HepG2 (cell line): ENCODE measurements around the gene PSMD12. TPM values are rescaled to one million over a fixed set of nuclear protein-coding genes. Genes with fewer than 3 reads are reported as not detected.
A peak's percentile ranks its signal among the peaks of the same experiment; 100 is the strongest.

Experiments used
- CBX1 ChIP-seq: IDR thresholded peaks from one replicate; pipeline ENCODE4 v1.6.1; 2016; ENCODE audit warnings: antibody characterized with exemption, low read depth
- HOXA5 ChIP-seq: sonication (generic); formaldehyde crosslinking; IDR thresholded peaks from 2 replicates; pipeline ENCODE4 v1.4.0; 2020; ENCODE audit warnings: missing genetic modification reagents
- NFRKB ChIP-seq: fragments of 450-650 bp; IDR thresholded peaks from 2 replicates; pipeline ENCODE4 v1.6.1; 2017
- RFX5 ChIP-seq: IDR thresholded peaks from 2 replicates; pipeline ENCODE4 v1.6.1; 2011; ENCODE audit warnings: low read depth, low read length, improper control_type of control experiment
- TFAP4 ChIP-seq: sonication (generic); IDR thresholded peaks from 2 replicates; pipeline ENCODE4 v1.6.1; 2016; ENCODE audit warnings: low read depth, borderline replicate concordance
- ZNF124 ChIP-seq: sonication (generic); formaldehyde crosslinking; IDR thresholded peaks from 2 replicates; pipeline ENCODE4 v1.4.0; 2020; ENCODE audit warnings: missing genetic modification reagents
- ZNF414 ChIP-seq: sonication (generic); formaldehyde crosslinking; IDR thresholded peaks from 2 replicates; pipeline ENCODE4 v1.5.0; 2020; ENCODE audit warnings: missing genetic modification reagents
- ZNF737 ChIP-seq: sonication (generic); formaldehyde crosslinking; IDR thresholded peaks from 2 replicates; pipeline ENCODE4 v1.5.0; 2020; ENCODE audit warnings: missing genetic modification reagents, mild to moderate bottlenecking, borderline replicate concordance
- ZNF761 ChIP-seq: sonication (generic); formaldehyde crosslinking; conservative IDR thresholded peaks from 2 replicates; pipeline ENCODE4 v1.4.0; 2020; ENCODE audit warnings: mild to moderate bottlenecking, missing genetic modification reagents
- ZNF879 ChIP-seq: sonication (generic); formaldehyde crosslinking; IDR thresholded peaks from 2 replicates; pipeline ENCODE4 v1.8.1; 2023; ENCODE audit warnings: missing genetic modification reagents
- polyA plus RNA-seq, 8 experiments: library from polyadenylated mRNA; depleted of rRNA in 3 of 8; stranded (reverse) in 7 of 8; unstranded in 1 of 8; fragments of >200 nt; fragmentation: Illumina TruSeq in 4 of 8; extraction: Trizol in 4 of 8; gene quantifications; 2 replicates each; pipeline versions ENCODE4 v1.2.1 to v1.2.3, GENCODE V29; 2011 to 2016; ENCODE audit warnings: low read depth in 4 of 8, missing spikeins in 1 of 8, mixed read lengths in 1 of 8; ENCODE audit not compliant: insufficient read depth in 1 of 8
- total RNA-seq, 5 experiments: library from RNA; depleted of rRNA; stranded (reverse); fragments of >200 nt; fragmentation: Illumina TruSeq; extraction: Trizol; gene quantifications; 2 replicates each; pipeline ENCODE4 v1.2.3, GENCODE V29; 2016; ENCODE audit warnings: low read depth in 1 of 5
- TF ChIP-seq, protein P1 (sequence below): sonication (generic); formaldehyde crosslinking; IDR thresholded peaks from 2 replicates; pipeline ENCODE4 v1.8.0; 2022; ENCODE audit warnings: missing genetic modification reagents, mild to moderate bottlenecking, moderate library complexity, borderline replicate concordance
- TF ChIP-seq, protein P2 (sequence below): sonication (generic); formaldehyde crosslinking; IDR thresholded peaks from 2 replicates; pipeline ENCODE4 v1.4.0; 2020; ENCODE audit warnings: mild to moderate bottlenecking, missing genetic modification reagents
- TF ChIP-seq, protein P3 (sequence below): sonication (generic); formaldehyde crosslinking; IDR thresholded peaks from 2 replicates; pipeline ENCODE4 v1.4.0; 2020; ENCODE audit warnings: low read depth, mild to moderate bottlenecking, missing genetic modification reagents
- TF ChIP-seq, protein P4 (sequence below): sonication (generic); formaldehyde crosslinking; IDR thresholded peaks from 2 replicates; pipeline ENCODE4 v1.8.0; 2022; ENCODE audit warnings: missing genetic modification reagents, low read depth, mild to moderate bottlenecking, borderline replicate concordance

Gene PSMD12
- total and polyA plus RNA-seq, 2 of the 13 experiments (the other 11 are each of a cell fraction or from before 2014, with no cell fraction given): 27.4 to 71.7 TPM

GRCh38 chr17:67366193-67367157 lies at the start of gene PSMD12 (continued):
- TF ChIP-seq NFRKB: no peak
- TF ChIP-seq ZNF737 (CRISPR knock-in tag): 0 out of 2 replicates have a peak, but pooled peaks have one; percentile 84
- TF ChIP-seq, protein P1, sequence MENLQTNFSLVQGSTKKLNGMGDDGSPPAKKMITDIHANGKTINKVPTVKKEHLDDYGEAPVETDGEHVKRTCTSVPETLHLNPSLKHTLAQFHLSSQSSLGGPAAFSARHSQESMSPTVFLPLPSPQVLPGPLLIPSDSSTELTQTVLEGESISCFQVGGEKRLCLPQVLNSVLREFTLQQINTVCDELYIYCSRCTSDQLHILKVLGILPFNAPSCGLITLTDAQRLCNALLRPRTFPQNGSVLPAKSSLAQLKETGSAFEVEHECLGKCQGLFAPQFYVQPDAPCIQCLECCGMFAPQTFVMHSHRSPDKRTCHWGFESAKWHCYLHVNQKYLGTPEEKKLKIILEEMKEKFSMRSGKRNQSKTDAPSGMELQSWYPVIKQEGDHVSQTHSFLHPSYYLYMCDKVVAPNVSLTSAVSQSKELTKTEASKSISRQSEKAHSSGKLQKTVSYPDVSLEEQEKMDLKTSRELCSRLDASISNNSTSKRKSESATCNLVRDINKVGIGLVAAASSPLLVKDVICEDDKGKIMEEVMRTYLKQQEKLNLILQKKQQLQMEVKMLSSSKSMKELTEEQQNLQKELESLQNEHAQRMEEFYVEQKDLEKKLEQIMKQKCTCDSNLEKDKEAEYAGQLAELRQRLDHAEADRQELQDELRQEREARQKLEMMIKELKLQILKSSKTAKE (CRISPR knock-in tag): no peak; the same call in 1 of the 2 replicates
- TF ChIP-seq, protein P2, sequence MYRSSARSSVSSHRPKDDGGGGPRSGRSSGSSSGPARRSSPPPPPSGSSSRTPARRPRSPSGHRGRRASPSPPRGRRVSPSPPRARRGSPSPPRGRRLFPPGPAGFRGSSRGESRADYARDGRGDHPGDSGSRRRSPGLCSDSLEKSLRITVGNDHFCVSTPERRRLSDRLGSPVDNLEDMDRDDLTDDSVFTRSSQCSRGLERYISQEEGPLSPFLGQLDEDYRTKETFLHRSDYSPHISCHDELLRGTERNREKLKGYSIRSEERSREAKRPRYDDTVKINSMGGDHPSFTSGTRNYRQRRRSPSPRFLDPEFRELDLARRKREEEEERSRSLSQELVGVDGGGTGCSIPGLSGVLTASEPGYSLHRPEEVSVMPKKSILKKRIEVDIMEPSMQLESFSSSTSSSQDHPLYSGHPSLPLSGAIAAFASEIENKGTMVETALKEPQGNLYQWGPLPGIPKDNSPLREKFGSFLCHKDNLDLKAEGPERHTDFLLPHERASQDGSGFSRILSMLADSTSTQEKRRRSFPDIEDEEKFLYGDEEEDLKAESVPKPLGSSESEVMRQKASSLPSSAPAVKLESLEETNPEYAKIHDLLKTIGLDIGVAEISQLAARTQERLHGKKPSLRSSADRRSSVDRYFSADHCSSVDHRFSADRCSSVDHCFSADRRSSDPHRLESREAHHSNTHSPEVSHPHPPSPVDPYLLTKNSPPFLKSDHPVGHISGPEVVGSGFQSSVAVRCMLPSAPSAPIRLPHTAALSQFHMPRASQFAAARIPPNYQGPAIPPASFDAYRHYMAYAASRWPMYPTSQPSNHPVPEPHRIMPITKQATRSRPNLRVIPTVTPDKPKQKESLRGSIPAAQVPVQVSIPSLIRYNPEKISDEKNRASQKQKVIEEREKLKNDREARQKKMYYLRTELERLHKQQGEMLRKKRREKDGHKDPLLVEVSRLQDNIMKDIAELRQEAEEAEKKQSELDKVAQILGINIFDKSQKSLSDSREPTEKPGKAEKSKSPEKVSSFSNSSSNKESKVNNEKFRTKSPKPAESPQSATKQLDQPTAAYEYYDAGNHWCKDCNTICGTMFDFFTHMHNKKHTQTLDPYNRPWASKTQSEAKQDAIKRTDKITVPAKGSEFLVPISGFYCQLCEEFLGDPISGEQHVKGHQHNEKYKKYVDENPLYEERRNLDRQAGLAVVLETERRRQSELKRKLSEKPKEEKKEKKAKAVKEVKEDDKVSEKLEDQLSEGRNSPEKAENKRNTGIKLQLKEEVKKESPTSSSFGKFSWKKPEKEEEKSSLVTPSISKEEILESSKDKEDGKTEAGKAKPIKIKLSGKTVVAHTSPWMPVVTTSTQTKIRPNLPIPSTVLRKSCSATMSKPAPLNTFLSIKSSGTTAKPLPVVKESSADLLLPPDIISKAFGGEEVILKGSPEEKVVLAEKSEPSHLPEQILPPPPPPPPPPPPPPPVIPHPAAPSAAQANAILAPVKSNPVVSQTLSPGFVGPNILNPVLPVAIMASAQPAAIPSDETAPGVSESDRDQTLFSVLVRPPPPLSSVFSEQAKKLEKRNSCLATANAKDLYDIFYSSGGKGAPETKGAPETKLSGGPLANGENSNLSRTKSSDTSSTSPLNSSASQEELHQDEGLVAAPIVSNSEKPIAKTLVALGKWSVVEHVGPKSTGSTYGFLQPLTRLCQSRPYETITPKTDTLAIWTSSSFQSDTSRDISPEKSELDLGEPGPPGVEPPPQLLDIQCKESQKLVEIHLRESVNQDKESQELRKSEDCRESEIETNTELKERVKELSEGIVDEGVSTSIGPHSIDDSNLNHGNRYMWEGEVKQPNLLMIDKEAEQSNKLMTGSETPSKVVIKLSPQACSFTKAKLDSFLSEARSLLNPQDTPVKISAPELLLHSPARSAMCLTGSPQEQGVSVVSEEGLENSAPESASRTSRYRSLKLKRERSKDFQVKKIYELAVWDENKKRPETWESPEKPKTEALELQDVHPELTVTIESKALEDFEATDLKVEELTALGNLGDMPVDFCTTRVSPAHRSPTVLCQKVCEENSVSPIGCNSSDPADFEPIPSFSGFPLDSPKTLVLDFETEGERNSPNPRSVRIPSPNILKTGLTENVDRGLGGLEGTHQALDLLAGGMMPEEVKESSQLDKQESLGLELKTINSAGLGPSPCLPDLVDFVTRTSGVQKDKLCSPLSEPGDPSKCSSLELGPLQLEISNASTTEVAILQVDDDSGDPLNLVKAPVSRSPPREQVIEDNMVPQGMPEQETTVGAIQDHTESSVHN (CRISPR knock-in tag): peak; percentile 87; the same call in 1 of the 2 replicates
- peak; percentile 30; the same call in 1 of the 2 replicates for TF ChIP-seq TFAP4
- TF ChIP-seq ZNF414: no peak; the same call in 1 of the 2 replicates
- TF ChIP-seq ZNF761 (CRISPR knock-in tag): no peak; the same call in 1 of the 2 replicates
- peak; percentile 92; the same call in 1 of the 2 replicates for TF ChIP-seq ZNF879 (CRISPR knock-in tag)
- no peak for TF ChIP-seq RFX5
- TF ChIP-seq ZNF124 (CRISPR knock-in tag): peak; percentile 87; the same call in 1 of the 2 replicates
- peak; percentile 99 for TF ChIP-seq CBX1
- TF ChIP-seq, protein P3, sequence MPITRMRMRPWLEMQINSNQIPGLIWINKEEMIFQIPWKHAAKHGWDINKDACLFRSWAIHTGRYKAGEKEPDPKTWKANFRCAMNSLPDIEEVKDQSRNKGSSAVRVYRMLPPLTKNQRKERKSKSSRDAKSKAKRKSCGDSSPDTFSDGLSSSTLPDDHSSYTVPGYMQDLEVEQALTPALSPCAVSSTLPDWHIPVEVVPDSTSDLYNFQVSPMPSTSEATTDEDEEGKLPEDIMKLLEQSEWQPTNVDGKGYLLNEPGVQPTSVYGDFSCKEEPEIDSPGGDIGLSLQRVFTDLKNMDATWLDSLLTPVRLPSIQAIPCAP (CRISPR knock-in tag): no peak
- TF ChIP-seq HOXA5 (CRISPR knock-in tag): peak; percentile 64; the same call in 1 of the 2 replicates
- TF ChIP-seq, protein P4, sequence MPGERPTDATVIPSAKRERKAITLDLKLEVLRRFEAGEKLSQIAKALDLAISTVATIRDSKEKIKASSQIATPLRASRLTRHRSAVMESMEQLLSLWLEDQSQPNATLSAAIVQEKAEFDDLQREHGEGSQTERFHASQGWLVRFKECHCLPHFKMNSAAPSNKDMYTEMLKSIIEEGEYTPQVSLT (CRISPR knock-in tag): no peak; the same call in 1 of the 2 replicates
